ENCODE results near the gene PIH1D1. TPM values are rescaled to one million over a fixed set of nuclear protein-coding genes. Genes with fewer than 3 reads are reported as not detected.

PIH1D1 gene
- total RNA-seq = 52.1 to 60.2 TPM (median 54.6 TPM) in 3 replicates
- long read RNA-seq, transcript PIH1D1-201 (9 exons, 1,192 nt) = major isoform, 40 of 55 reads
- long read RNA-seq, partial matches to known transcripts = 1 of 55 reads
- long read RNA-seq, other reads (novel, unspliced or antisense) = 12 of 55 reads

DNA sequence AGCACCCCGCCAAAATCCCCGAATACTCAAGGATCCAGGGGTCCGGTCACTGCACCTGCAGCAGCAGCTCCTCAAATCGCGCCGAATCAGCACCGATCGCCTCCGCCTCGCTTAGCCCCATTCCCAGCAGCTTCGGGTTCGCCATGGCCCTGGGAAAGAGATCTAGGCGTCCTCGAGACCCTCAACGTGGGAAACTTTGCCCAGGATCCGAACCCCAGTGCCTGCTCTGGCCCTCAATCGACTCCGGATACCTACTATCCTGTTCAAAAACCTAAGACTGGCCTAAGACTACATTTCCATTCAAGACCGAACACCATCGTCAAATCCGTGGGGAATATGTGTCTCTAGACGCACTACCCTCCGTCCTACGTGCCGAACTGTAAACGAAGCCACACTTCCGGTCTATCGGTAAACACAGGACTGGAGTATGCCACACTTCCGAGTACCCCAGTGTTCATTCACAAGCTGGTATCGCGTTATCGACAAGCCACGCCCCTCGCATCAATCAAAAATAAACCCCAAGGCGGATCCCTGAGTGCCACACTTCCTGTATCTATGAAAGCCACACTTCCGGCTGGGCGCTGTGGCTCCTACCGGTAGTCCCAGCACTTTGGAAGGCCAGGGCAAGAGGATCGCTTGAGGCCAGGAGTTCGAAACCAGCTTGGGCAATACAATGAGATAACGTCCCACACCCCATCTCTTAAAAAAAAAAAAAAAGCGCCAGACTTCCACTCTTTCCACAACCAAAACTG, at the start of gene PIH1D1:
TSS of gene PIH1D1 (minus strand) at position 385 of the 752 bp plus-strand sequence. CDS start at position 145, 240 bp downstream.
- H3K4me1 Mint-ChIP-seq (ENCODE audit: low read depth) = peaks cover 31% of the 10 kb centered on the region
- H3K4me3 Mint-ChIP-seq (ENCODE audit: unreplicated experiment) = peak within 1 kb of the TSS; percentile 86
- H3K9me3 Mint-ChIP-seq (ENCODE audit: low read depth) = no peaks in the 10 kb centered on the region
- H3K27me3 Mint-ChIP-seq (ENCODE audit: low read depth) = no peaks in the 10 kb centered on the region
- H3K36me3 Mint-ChIP-seq (ENCODE audit: low read depth) = peaks cover 3% of the 10 kb centered on the region
- TF ChIP-seq, protein P1, sequence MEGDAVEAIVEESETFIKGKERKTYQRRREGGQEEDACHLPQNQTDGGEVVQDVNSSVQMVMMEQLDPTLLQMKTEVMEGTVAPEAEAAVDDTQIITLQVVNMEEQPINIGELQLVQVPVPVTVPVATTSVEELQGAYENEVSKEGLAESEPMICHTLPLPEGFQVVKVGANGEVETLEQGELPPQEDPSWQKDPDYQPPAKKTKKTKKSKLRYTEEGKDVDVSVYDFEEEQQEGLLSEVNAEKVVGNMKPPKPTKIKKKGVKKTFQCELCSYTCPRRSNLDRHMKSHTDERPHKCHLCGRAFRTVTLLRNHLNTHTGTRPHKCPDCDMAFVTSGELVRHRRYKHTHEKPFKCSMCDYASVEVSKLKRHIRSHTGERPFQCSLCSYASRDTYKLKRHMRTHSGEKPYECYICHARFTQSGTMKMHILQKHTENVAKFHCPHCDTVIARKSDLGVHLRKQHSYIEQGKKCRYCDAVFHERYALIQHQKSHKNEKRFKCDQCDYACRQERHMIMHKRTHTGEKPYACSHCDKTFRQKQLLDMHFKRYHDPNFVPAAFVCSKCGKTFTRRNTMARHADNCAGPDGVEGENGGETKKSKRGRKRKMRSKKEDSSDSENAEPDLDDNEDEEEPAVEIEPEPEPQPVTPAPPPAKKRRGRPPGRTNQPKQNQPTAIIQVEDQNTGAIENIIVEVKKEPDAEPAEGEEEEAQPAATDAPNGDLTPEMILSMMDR (IDR thresholded peaks at IDR 0.05) = peak; percentile 41
- no peak for DNase-seq (ENCODE audit: low spot score)
- H3K27ac Mint-ChIP-seq (ENCODE audit: unreplicated experiment) = peak within 1 kb of the TSS; percentile 100

DNA sequence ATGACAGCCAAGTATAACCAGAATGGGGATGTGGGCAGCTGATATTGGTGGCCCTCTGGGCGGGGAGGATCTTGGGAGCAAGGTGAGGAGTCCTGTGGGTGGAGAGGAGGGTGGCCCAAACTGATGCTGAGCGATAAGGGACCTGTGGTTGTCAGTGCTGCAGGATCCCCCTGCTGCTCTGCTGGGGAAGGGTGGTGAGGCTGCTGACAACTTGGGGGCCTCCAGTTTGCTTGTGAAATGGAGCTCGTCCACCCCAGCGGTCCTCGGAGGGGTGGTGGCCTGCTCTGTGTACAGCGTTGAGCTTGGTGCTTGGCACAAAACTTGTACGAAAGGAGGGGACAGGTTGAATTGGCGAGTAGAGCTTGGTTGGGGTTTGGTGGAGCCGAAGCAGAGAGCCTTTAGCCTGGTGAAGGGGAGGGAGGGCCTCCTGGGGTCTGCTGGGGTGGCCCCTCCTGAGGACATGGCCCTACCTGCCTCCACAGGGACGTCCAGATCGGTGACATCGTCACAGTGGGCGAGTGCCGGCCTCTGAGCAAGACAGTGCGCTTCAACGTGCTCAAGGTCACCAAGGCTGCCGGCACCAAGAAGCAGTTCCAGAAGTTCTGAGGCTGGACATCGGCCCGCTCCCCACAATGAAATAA, 47.5 kb upstream of the PIH1D1 start:
- DNase-seq (ENCODE audit: low spot score) = no peak
- Mint-ChIP-seq H3K27me3 (ENCODE audit: low read depth) (no peaks in the 10 kb centered on the region), H3K9me3 (ENCODE audit: low read depth) (no peaks in the 10 kb centered on the region)

DNA sequence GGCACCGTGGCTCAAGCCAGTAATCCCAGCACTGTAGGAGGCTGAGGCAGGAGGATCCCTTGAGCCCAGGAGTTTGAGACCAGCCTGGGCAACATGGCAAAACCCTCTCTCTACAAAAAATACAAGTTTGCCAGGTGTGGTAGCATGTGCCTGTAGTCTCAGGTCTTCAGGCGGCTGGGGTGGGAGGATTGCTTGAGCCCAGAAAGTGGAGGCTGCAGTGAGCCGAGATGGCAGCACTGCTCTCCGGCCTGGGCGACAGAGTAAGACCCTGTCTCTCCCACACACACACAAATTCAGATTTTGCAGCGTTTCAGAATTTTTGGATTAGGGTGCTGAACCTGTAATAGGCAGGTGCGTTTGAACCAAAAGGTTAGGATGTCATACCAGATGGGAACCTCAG, 46.9 kb upstream of the PIH1D1 start:
- TF ChIP-seq, protein P1 (IDR thresholded peaks at IDR 0.05) = no peak
- no peaks in the 10 kb centered on the region for H3K9me3 Mint-ChIP-seq (ENCODE audit: low read depth)
- no peak overlapping the region for H3K27ac Mint-ChIP-seq (ENCODE audit: unreplicated experiment)
- peaks cover 13% of the 10 kb centered on the region for H3K36me3 Mint-ChIP-seq (ENCODE audit: low read depth)
- peaks cover 28% of the 10 kb centered on the region for H3K4me1 Mint-ChIP-seq (ENCODE audit: low read depth)
- no peak overlapping the region for H3K4me3 Mint-ChIP-seq (ENCODE audit: unreplicated experiment)
- no peaks in the 10 kb centered on the region for H3K27me3 Mint-ChIP-seq (ENCODE audit: low read depth)
- no peak for DNase-seq (ENCODE audit: low spot score)

More for the DNA sequence above, 47.5 kb upstream of the PIH1D1 start:
- Mint-ChIP-seq H3K27ac (ENCODE audit: unreplicated experiment) (peak overlapping the region; percentile 27), H3K36me3 (ENCODE audit: low read depth) (peaks cover 13% of the 10 kb centered on the region), H3K4me1 (ENCODE audit: low read depth) (peaks cover 28% of the 10 kb centered on the region), H3K4me3 (ENCODE audit: unreplicated experiment) (peak overlapping the region; percentile 16)
- TF ChIP-seq, protein P1 (IDR thresholded peaks at IDR 0.05) = no peak

DNA sequence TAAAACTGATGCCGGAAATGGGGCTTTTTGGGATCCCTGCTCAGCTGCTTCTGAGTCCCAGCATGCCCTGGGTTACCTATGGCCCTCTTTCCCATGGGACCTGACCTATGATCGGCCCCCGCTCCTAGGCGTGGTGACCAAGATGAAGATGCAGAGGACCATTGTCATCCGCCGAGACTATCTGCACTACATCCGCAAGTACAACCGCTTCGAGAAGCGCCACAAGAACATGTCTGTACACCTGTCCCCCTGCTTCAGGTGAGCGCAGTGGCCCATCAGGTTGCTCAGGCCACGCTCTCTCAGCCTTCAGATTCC, 46.1 kb upstream of the PIH1D1 start:
- Mint-ChIP-seq H3K9me3 (ENCODE audit: low read depth) (no peaks in the 10 kb centered on the region), H3K4me3 (ENCODE audit: unreplicated experiment) (peak overlapping the region; percentile 85), H3K36me3 (ENCODE audit: low read depth) (peaks cover 17% of the 10 kb centered on the region), H3K4me1 (ENCODE audit: low read depth) (peaks cover 28% of the 10 kb centered on the region), H3K27ac (ENCODE audit: unreplicated experiment) (peak overlapping the region; percentile 97), H3K27me3 (ENCODE audit: low read depth) (no peaks in the 10 kb centered on the region)
- TF ChIP-seq, protein P1 (IDR thresholded peaks at IDR 0.05) = no peak
- DNase-seq (ENCODE audit: low spot score) = no peak

DNA sequence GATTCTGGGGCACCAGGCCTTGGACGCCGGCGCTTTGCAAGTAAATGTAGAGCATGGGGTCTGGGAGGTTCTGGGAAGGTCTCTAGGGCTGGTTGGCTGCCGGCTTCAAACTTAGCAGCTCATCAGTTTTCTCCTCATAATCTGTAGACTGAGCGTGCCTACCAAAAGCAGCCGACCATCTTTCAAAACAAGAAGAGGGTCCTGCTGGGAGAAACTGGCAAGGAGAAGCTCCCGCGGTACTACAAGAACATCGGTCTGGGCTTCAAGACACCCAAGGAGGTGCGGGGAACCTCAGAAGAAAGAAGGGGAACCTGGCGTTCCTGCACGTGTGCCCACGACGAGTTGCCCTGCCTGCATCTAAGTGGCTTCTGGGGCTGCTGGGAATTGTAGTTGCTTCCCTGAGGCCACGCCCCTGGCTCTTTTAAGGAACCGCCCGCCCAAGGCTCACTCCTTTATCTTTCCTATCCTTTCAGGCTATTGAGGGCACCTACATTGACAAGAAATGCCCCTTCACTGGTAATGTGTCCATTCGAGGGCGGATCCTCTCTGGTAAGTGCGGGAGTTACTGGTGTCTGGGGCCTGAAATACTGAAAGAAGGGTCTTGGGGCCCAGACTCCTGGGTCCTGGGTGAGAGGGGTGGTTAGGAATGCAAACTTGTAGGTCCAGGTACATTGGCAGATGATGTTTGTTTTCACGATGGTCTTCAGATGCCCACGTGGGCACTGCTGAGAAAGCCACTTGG, 45.6 kb upstream of the PIH1D1 start:
- TF ChIP-seq, protein P1 (IDR thresholded peaks at IDR 0.05) = no peak
- H3K27me3 Mint-ChIP-seq (ENCODE audit: low read depth) = no peaks in the 10 kb centered on the region

More for the DNA sequence above, 45.6 kb upstream of the PIH1D1 start:
- Mint-ChIP-seq H3K4me1 (ENCODE audit: low read depth) (peaks cover 28% of the 10 kb centered on the region), H3K9me3 (ENCODE audit: low read depth) (no peaks in the 10 kb centered on the region), H3K4me3 (ENCODE audit: unreplicated experiment) (peak overlapping the region; percentile 85), H3K27ac (ENCODE audit: unreplicated experiment) (peak overlapping the region; percentile 97), H3K36me3 (ENCODE audit: low read depth) (peaks cover 19% of the 10 kb centered on the region)
- no peak for DNase-seq (ENCODE audit: low spot score)

All from chondrocyte (in vitro differentiated cells).